Caki2 (cell line): ENCODE measurements around the gene ACBD6. TPM values are rescaled to one million over a fixed set of nuclear protein-coding genes. Genes with fewer than 3 reads are reported as not detected.
A peak's percentile ranks its signal among the peaks of the same experiment; 100 is the strongest.

Experiments used
- DNase-seq: peaks from one replicate; pipeline ENCODE4 v3.0.0-alpha.2; 2015; ENCODE audit warnings: low read depth
- in situ Hi-C: cut with HindIII; loops from 2 replicates; pipeline ENCODE4 v1.10.0; 2016; ENCODE audit warnings: low sequenced_read_pairs, low pct_unique_long_range_greater_than_20kb, mixed read lengths
- total RNA-seq: library from RNA; depleted of rRNA; stranded (reverse); fragments of >200 nt; shearing (Covaris generic); gene quantifications from 2 replicates; pipeline ENCODE4 v1.2.3, GENCODE V29; 2014; ENCODE audit warnings: low replicate concordance

ACBD6 gene
- total RNA-seq, 1 experiment from 2014 or later: 44.2 TPM

- in situ Hi-C loops: no loop called here
- DNase-seq: no peak
Observed at GRCh38 chr1:180259431-180260338, 242.7 kb downstream of the ACBD6 start.

- in situ Hi-C loops: no loop called here
- DNase-seq: no peak
Observed at GRCh38 chr1:180258935-180259334, 243.4 kb downstream of the ACBD6 start.

GRCh38 chr1:180258290-180258689 is 244.1 kb downstream of the ACBD6 start:
- in situ Hi-C loops: no loop called here
- no peak for DNase-seq

- DNase-seq: no peak
- in situ Hi-C loops: no loop called here
Observed at GRCh38 chr1:180257486-180257885, 244.9 kb downstream of the ACBD6 start.

- in situ Hi-C loops: no loop called here
- no peak for DNase-seq
Observed at GRCh38 chr1:180257028-180257386, 245.4 kb downstream of the ACBD6 start.

- in situ Hi-C loops: no loop called here
Observed at GRCh38 chr1:180256341-180257027, 245.9 kb downstream of the ACBD6 start.

GRCh38 chr1:180255536-180256340 is 246.6 kb downstream of the ACBD6 start:
- no peak for DNase-seq
- in situ Hi-C loops: no loop called here

More at GRCh38 chr1:180256341-180257027, 245.9 kb downstream of the ACBD6 start:
- DNase-seq: no peak

- no peak for DNase-seq
- in situ Hi-C loops: no loop called here
Observed at GRCh38 chr1:180254854-180255253, 247.5 kb downstream of the ACBD6 start.

GRCh38 chr1:180254496-180254819 is 247.9 kb downstream of the ACBD6 start:
- no peak for DNase-seq
- in situ Hi-C loops: no loop called here

- in situ Hi-C loops: no loop called here
- DNase-seq: no peak
Observed at GRCh38 chr1:180253585-180254495, 248.5 kb downstream of the ACBD6 start.

- in situ Hi-C loops: no loop called here
- DNase-seq: peak; percentile 46
Observed at GRCh38 chr1:180252638-180253536, 249.5 kb downstream of the ACBD6 start.

- in situ Hi-C loops: no loop called here
- DNase-seq: no peak
Observed at GRCh38 chr1:180251526-180252305, 250.7 kb downstream of the ACBD6 start.

GRCh38 chr1:180250883-180251509 is 251.4 kb downstream of the ACBD6 start:
- in situ Hi-C loops: no loop called here
- no peak for DNase-seq

GRCh38 chr1:180250499-180250770 is 251.9 kb downstream of the ACBD6 start:
- in situ Hi-C loops: no loop called here

GRCh38 chr1:180249725-180250498 is 252.5 kb downstream of the ACBD6 start:
- DNase-seq: no peak
- in situ Hi-C loops: no loop called here

More at GRCh38 chr1:180250499-180250770, 251.9 kb downstream of the ACBD6 start:
- DNase-seq: no peak
